GM19328 (cell line): ENCODE measurements around the gene STK32B.

Experiments
- ATAC-seq: cut with Tn5 transposase; IDR thresholded peaks from one replicate; pipeline ENCODE4 v1.9.1; 2021; ENCODE audit warnings: mild to moderate bottlenecking, moderate library complexity; ENCODE audit not compliant: unreplicated experiment

Gene STK32B

GRCh38 chr4:5120067-5120466 lies 68.8 kb downstream of the STK32B start:
- ATAC-seq, result no peak

- no peak for ATAC-seq
Measured at GRCh38 chr4:5120468-5120867, 69.2 kb downstream of the STK32B start.

- no peak for ATAC-seq
Measured at GRCh38 chr4:5122114-5122513, 70.8 kb downstream of the STK32B start.

GRCh38 chr4:5124876-5125275 lies 73.6 kb downstream of the STK32B start:
- no peak for ATAC-seq

- ATAC-seq, result no peak
Measured at GRCh38 chr4:5125321-5125720, 74.0 kb downstream of the STK32B start.

- no peak for ATAC-seq
Measured at GRCh38 chr4:5126231-5126630, 75.0 kb downstream of the STK32B start.

- ATAC-seq, result no peak
Measured at GRCh38 chr4:5126857-5127256, 75.6 kb downstream of the STK32B start.

GRCh38 chr4:5127556-5127955 lies 76.3 kb downstream of the STK32B start:
- ATAC-seq, result no peak

GRCh38 chr4:5128569-5128968 lies 77.3 kb downstream of the STK32B start:
- no peak for ATAC-seq

- no peak for ATAC-seq
Measured at GRCh38 chr4:5133201-5133600, 81.9 kb downstream of the STK32B start.

- no peak for ATAC-seq
Measured at GRCh38 chr4:5133933-5134594, 82.8 kb downstream of the STK32B start.

GRCh38 chr4:5134620-5135019 lies 83.3 kb downstream of the STK32B start:
- no peak for ATAC-seq

GRCh38 chr4:5137226-5137625 lies 85.9 kb downstream of the STK32B start:
- no peak for ATAC-seq

GRCh38 chr4:5137927-5138326 lies 86.6 kb downstream of the STK32B start:
- ATAC-seq, result no peak

GRCh38 chr4:5138389-5138788 lies 87.1 kb downstream of the STK32B start:
- no peak for ATAC-seq

- no peak for ATAC-seq
Measured at GRCh38 chr4:5139141-5139540, 87.9 kb downstream of the STK32B start.

GRCh38 chr4:5141802-5142201 lies 90.5 kb downstream of the STK32B start:
- no peak for ATAC-seq

GRCh38 chr4:5142726-5143125 lies 91.4 kb downstream of the STK32B start:
- ATAC-seq, result no peak

GRCh38 chr4:5143306-5143861 lies 92.1 kb downstream of the STK32B start:
- no peak for ATAC-seq

GRCh38 chr4:5143940-5144339 lies 92.7 kb downstream of the STK32B start:
- no peak for ATAC-seq

- no peak for ATAC-seq
Measured at GRCh38 chr4:5144384-5144783, 93.1 kb downstream of the STK32B start.

GRCh38 chr4:5146248-5146647 lies 95.0 kb downstream of the STK32B start:
- ATAC-seq, result no peak

- no peak for ATAC-seq
Measured at GRCh38 chr4:5152521-5152920, 101.2 kb downstream of the STK32B start.
